ENCODE data around the gene HIVEP2. TPM values are rescaled to one million over a fixed set of nuclear protein-coding genes. Genes with fewer than 3 reads are reported as not detected.

The HIVEP2 gene
- total and polyA plus RNA-seq, 2 of the 4 experiments (the other 2 are of a cell fraction): 4.3 to 11.3 TPM

DNA sequence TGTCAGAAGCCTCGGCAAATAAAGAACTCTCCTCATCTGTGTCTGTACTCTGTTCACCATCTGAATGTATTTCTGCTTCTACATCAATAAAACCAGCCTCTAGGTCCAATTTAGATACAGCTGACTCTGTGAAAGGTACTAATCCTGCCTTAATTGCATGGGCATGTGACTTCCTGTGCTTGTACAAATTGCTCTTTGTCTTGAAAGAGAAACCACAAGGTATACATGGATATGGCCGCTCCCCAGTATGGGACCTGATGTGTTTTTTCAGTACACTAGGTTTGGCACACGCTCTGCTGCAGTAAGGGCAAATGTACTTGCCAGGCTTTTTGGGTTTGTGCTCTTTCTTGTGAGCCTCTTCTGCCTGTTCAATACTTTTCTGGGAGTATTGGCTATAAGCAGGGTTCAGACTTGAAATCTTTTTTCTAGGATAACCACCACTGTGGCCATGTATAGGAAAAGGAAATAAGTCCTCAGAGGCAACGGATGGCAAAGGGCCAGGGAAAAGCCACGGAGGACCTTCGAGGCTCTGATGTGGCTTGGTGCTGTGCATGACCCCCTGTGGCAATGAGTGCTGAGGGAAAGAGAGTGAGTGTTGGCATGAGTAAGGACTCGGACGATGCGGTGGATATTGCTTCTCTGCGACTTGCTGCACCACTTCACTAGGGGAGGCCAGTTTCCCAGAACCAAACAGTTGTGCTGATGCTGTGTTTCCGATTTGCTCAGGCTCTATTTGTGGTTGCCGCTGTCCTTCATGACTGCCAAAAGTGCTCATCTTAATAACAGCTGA, 170.9 kb downstream of the HIVEP2 start:
- Histone ChIP-seq H2BK5ac (ENCODE audit: low read depth, low read length, poor library complexity, severe bottlenecking) (no peak overlapping the region), H3K9me1 (ENCODE audit: insufficient read depth, low read length) (peaks cover 11% of the 10 kb centered on the region; the same call in 1 of the 2 replicates), H3K14ac (replicated peaks; ENCODE audit: low read depth, low read length) (no peak overlapping the region), H3K4me1 (ENCODE audit: control insufficient read depth, insufficient read depth, low read length) (no peaks in the 10 kb centered on the region; the same call in 1 of the 2 replicates), H2BK15ac (ENCODE audit: low read depth, low read length) (no peak overlapping the region), H3K4me3 (ENCODE audit: insufficient read depth, low read depth, low read length) (no peak overlapping the region), H4K5ac (ENCODE audit: low read depth, low read length) (no peak overlapping the region), H2BK120ac (ENCODE audit: low read depth, low read length) (no peak overlapping the region), H4K8ac (ENCODE audit: low read depth in 2 of 2, low read length in 2 of 2) (no peak overlapping the region), H3K23ac (ENCODE audit: low read depth, low read length) (no peak overlapping the region), H2AK9ac (replicated peaks; ENCODE audit: low read depth, low read length, poor library complexity) (no peak overlapping the region), H3K36me3 (ENCODE audit: control insufficient read depth, insufficient read depth, low read length) (peaks cover 30% of the 10 kb centered on the region), H2AFZ (replicated peaks; ENCODE audit: low read length, poor library complexity) (no peak overlapping the region), H3K56ac (ENCODE audit: extremely low read depth, insufficient read depth, low read length) (no peak overlapping the region), H2AK5ac (ENCODE audit: low read depth, low read length) (no peak overlapping the region), H4K20me1 (ENCODE audit: insufficient read depth, low read length) (0 out of 2 replicates have a peak, but pooled peaks cover 3% of the 10 kb centered on the region), H3K9me3 (ENCODE audit: control insufficient read depth, insufficient read depth, low read length) (no peaks in the 10 kb centered on the region), H3K4me2 (ENCODE audit: low read depth, low read length) (no peak overlapping the region), H2BK20ac (ENCODE audit: low read depth, low read length) (no peak overlapping the region), H3K27ac (ENCODE audit: insufficient read depth, low read length) (no peak overlapping the region), H3K18ac (ENCODE audit: low read depth, low read length) (no peak overlapping the region), H3K9ac (ENCODE audit: low read depth, low read length) (no peak overlapping the region), H3K79me1 (ENCODE audit: low read depth in 1 of 2, low read length in 2 of 2) (peaks cover 3 to 27% of the 10 kb centered on the region in 2 experiments), H3K27me3 (ENCODE audit: control insufficient read depth, insufficient read depth, low read length) (no peaks in the 10 kb centered on the region), H4K91ac (ENCODE audit: insufficient read depth, low read depth, low read length) (no peak overlapping the region), H3K4ac (ENCODE audit: low read depth, low read length) (no peak overlapping the region)
- dilution Hi-C loops (cut with HindIII; ENCODE audit: low sequenced_read_pairs, unreplicated experiment) (no loop called here), intact Hi-C loops (cut with micrococcal nuclease) (no loop called here), in situ Hi-C loops (cut with MboI; ENCODE audit: low sequenced_read_pairs) (no loop called here)
- no TSS peak for BruUV-seq (replicated peaks)
- ChIA-PET POLR2A (ENCODE audit: unreplicated experiment) (no interaction called here), CTCF (no interaction called here)
- TF ChIP-seq MXI1 (IDR thresholded peaks at IDR 0.05; ENCODE audit: borderline replicate concordance, low read depth, low read length) (no peak), RFX5 (IDR thresholded peaks at IDR 0.05; ENCODE audit: low read depth, low read length) (no peak), NFE2L2 (IDR thresholded peaks at IDR 0.05; ENCODE audit: low read depth, low read length) (no peak), CHD1 (IDR thresholded peaks at IDR 0.05; ENCODE audit: low read depth, low read length) (no peak), BHLHE40 (IDR thresholded peaks at IDR 0.05; ENCODE audit: low read depth, low read length) (no peak), CEBPB (IDR thresholded peaks at IDR 0.05; ENCODE audit: low read depth, low read length) (no peak), MAFK (IDR thresholded peaks at IDR 0.05; ENCODE audit: low read depth, low read length) (no peak), RCOR1 (IDR thresholded peaks at IDR 0.05; ENCODE audit: insufficient replicate concordance, low read length) (no peak), SMC3 (IDR thresholded peaks at IDR 0.05; ENCODE audit: low read depth, low read length) (no peak)
- TF ChIP-seq, protein P1, sequence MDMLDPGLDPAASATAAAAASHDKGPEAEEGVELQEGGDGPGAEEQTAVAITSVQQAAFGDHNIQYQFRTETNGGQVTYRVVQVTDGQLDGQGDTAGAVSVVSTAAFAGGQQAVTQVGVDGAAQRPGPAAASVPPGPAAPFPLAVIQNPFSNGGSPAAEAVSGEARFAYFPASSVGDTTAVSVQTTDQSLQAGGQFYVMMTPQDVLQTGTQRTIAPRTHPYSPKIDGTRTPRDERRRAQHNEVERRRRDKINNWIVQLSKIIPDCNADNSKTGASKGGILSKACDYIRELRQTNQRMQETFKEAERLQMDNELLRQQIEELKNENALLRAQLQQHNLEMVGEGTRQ (IDR thresholded peaks at IDR 0.05; ENCODE audit: low read depth, low read length): no peak
- TF ChIP-seq, protein P2, sequence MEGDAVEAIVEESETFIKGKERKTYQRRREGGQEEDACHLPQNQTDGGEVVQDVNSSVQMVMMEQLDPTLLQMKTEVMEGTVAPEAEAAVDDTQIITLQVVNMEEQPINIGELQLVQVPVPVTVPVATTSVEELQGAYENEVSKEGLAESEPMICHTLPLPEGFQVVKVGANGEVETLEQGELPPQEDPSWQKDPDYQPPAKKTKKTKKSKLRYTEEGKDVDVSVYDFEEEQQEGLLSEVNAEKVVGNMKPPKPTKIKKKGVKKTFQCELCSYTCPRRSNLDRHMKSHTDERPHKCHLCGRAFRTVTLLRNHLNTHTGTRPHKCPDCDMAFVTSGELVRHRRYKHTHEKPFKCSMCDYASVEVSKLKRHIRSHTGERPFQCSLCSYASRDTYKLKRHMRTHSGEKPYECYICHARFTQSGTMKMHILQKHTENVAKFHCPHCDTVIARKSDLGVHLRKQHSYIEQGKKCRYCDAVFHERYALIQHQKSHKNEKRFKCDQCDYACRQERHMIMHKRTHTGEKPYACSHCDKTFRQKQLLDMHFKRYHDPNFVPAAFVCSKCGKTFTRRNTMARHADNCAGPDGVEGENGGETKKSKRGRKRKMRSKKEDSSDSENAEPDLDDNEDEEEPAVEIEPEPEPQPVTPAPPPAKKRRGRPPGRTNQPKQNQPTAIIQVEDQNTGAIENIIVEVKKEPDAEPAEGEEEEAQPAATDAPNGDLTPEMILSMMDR (conservative IDR thresholded peaks at IDR 0.05; ENCODE audit: low read depth, low read length): no peak
- DNase-seq (no peak), ATAC-seq (ENCODE audit: low read depth) (no peak)
- WGBS, 2 experiments (ENCODE audit: extremely low coverage in 2 of 2, insufficient read length in 1 of 2): 96% methylated on average over 5 of the region's 12 CpGs; no CpG with 5 or more reads in 1 of the 2 experiments
